Measurements from ENCODE around the gene TCIRG1. TPM values are rescaled to one million over a fixed set of nuclear protein-coding genes. Genes with fewer than 3 reads are reported as not detected.

Gene TCIRG1
- total RNA-seq, 1 donor from 2014 or later: 46.8 TPM

- TF ChIP-seq CTCF (IDR thresholded peaks at IDR 0.05; ENCODE audit: insufficient read depth, low read length, poor library complexity, severe bottlenecking): no peak
- H3K27me3 ChIP-seq (ENCODE audit: control insufficient read depth, insufficient read depth, low read length): no peaks in the 10 kb centered on the region
Observed at GRCh38 chr11:68093565-68093964, 54.7 kb downstream of the TCIRG1 start.

GRCh38 chr11:68096962-68097361 is 58.1 kb downstream of the TCIRG1 start:
- Histone ChIP-seq H3K36me3 (ENCODE audit: control insufficient read depth, insufficient read depth, low read length) (no peaks in the 10 kb centered on the region), H3K27me3 (ENCODE audit: control insufficient read depth, insufficient read depth, low read length) (no peaks in the 10 kb centered on the region), H3K4me3 (ENCODE audit: low read depth, low read length) (no peak overlapping the region)
- TF ChIP-seq CTCF (IDR thresholded peaks at IDR 0.05; ENCODE audit: insufficient read depth, low read length, poor library complexity, severe bottlenecking): no peak
- DNase-seq (ENCODE audit: low read depth): no peak

More at GRCh38 chr11:68093565-68093964, 54.7 kb downstream of the TCIRG1 start:
- Histone ChIP-seq H3K4me3 (ENCODE audit: low read depth, low read length) (no peak overlapping the region), H3K36me3 (ENCODE audit: control insufficient read depth, insufficient read depth, low read length) (no peaks in the 10 kb centered on the region)
- no peak for DNase-seq (ENCODE audit: low read depth)

- no peak for TF ChIP-seq CTCF (IDR thresholded peaks at IDR 0.05; ENCODE audit: insufficient read depth, low read length, poor library complexity, severe bottlenecking)
- no peak overlapping the region for H3K4me3 ChIP-seq (ENCODE audit: low read depth, low read length)
- H3K27me3 ChIP-seq (ENCODE audit: control insufficient read depth, insufficient read depth, low read length): no peaks in the 10 kb centered on the region
- H3K36me3 ChIP-seq (ENCODE audit: control insufficient read depth, insufficient read depth, low read length): no peaks in the 10 kb centered on the region
- no peak for DNase-seq (ENCODE audit: low read depth)
Observed at GRCh38 chr11:68099057-68099456, 60.2 kb downstream of the TCIRG1 start.

GRCh38 chr11:68099474-68100405 is 60.9 kb downstream of the TCIRG1 start:
- no peak for DNase-seq (ENCODE audit: low read depth)
- H3K4me3 ChIP-seq (ENCODE audit: low read depth, low read length): no peak overlapping the region
- H3K36me3 ChIP-seq (ENCODE audit: control insufficient read depth, insufficient read depth, low read length): no peaks in the 10 kb centered on the region
- TF ChIP-seq CTCF (IDR thresholded peaks at IDR 0.05; ENCODE audit: insufficient read depth, low read length, poor library complexity, severe bottlenecking): no peak
- H3K27me3 ChIP-seq (ENCODE audit: control insufficient read depth, insufficient read depth, low read length): no peaks in the 10 kb centered on the region

Other genes with a start within 250 kb of the TCIRG1 start
- gene UNC93B1, start 34.9 kb upstream of the TCIRG1 start, total RNA-seq: 21.0 and 30.5 TPM in 2 replicates
- gene ALDH3B1, start 28.7 kb upstream of the TCIRG1 start, total RNA-seq: 1.2 and 2.6 TPM in 2 replicates
- gene NDUFS8, start 8.3 kb upstream of the TCIRG1 start, total RNA-seq: 246 and 284 TPM in 2 replicates
- 25.5 and 30.9 TPM in 2 replicates for gene CHKA, start 82.4 kb downstream of the TCIRG1 start, total RNA-seq
- gene KMT5B, start 174.3 kb downstream of the TCIRG1 start, total RNA-seq: 24.8 and 25.7 TPM in 2 replicates
- gene C11orf24, start 232.9 kb downstream of the TCIRG1 start, total RNA-seq: 27.5 and 56.8 TPM in 2 replicates